ENCODE results near the gene MYT1.

- TF ChIP-seq CTCF (IDR thresholded peaks at IDR 0.05; ENCODE audit: low read length) (no peak), EZH2 (optimal IDR thresholded peaks at IDR 0.05; ENCODE audit: low read depth, low read length) (no peak)
These were observed 88.7 kb downstream of the MYT1 start for GRCh38 chr20:64253000-64253383.
